Mesendoderm (in vitro differentiated cells): ENCODE results near the gene BAD.

Experiments used
- DNase-seq: peaks from one replicate; pipeline ENCODE4 v3.0.0; 2013
- H2AK5ac ChIP-seq: 2 replicates; pipeline ENCODE4 v1.6.1; 2013; ENCODE audit warnings: low read length, inconsistent platforms
- H2BK120ac ChIP-seq: 2 replicates; pipeline ENCODE4 v1.6.1; 2013; ENCODE audit warnings: low read depth, mild to moderate bottlenecking, low read length, moderate library complexity, mixed read lengths
- H2BK15ac ChIP-seq: replicated peaks from 2 replicates; pipeline ENCODE4 v1.6.1; 2013; ENCODE audit warnings: low read depth, mild to moderate bottlenecking, moderate library complexity
- H2BK5ac ChIP-seq: 2 replicates; pipeline ENCODE4 v1.6.1; 2013; ENCODE audit warnings: low read length, inconsistent platforms
- H3K18ac ChIP-seq: 2 replicates; pipeline ENCODE4 v1.6.1; 2013; ENCODE audit warnings: mild to moderate bottlenecking, low read length, mixed read lengths
- H3K23ac ChIP-seq: one replicate; pipeline ENCODE4 v1.6.1; 2013; ENCODE audit warnings: low read length
- H3K27ac ChIP-seq: 2 replicates; pipeline ENCODE4 v1.5.1; 2013; ENCODE audit warnings: low read depth, mild to moderate bottlenecking, inconsistent platforms, low read length, moderate library complexity
- H3K27me3 ChIP-seq: 2 replicates; pipeline ENCODE4 v1.6.1; 2013; ENCODE audit warnings: low read length, control low read depth, mild to moderate bottlenecking, inconsistent platforms; ENCODE audit not compliant: insufficient read depth, poor library complexity
- H3K36me3 ChIP-seq: 2 replicates; pipeline ENCODE4 v1.6.1; 2013; ENCODE audit warnings: low read length, inconsistent platforms; ENCODE audit not compliant: control insufficient read depth, insufficient read depth
- H3K4ac ChIP-seq: one replicate; pipeline ENCODE4 v1.6.1; 2013; ENCODE audit warnings: low read depth, mild to moderate bottlenecking, low read length, moderate library complexity
- H3K4me1 ChIP-seq: 2 replicates; pipeline ENCODE4 v1.6.1; 2013; ENCODE audit warnings: low read depth, low read length, inconsistent platforms; ENCODE audit not compliant: control insufficient read depth
- H3K4me2 ChIP-seq: 2 replicates; pipeline ENCODE4 v1.6.1; 2013; ENCODE audit warnings: low read length
- H3K4me3 ChIP-seq: 2 replicates; pipeline ENCODE4 v1.5.1; 2013; ENCODE audit warnings: mild to moderate bottlenecking, low read length
- H3K56ac ChIP-seq: one replicate; pipeline ENCODE4 v1.6.1; 2013; ENCODE audit warnings: low read length
- H3K79me1 ChIP-seq: 2 replicates; pipeline ENCODE4 v1.6.1; 2013; ENCODE audit warnings: low read length, inconsistent platforms
- H3K79me2 ChIP-seq: 2 replicates; pipeline ENCODE4 v1.6.1; 2013; ENCODE audit warnings: mild to moderate bottlenecking, low read length; ENCODE audit not compliant: control insufficient read depth, insufficient read depth
- H3K9ac ChIP-seq: 2 replicates; pipeline ENCODE4 v1.6.1; 2013; ENCODE audit warnings: low read length, inconsistent platforms
- H4K5ac ChIP-seq: one replicate; pipeline ENCODE4 v1.6.1; 2013; ENCODE audit warnings: low read length
- H4K8ac ChIP-seq: one replicate; pipeline ENCODE4 v1.6.1; 2013; ENCODE audit warnings: low read depth, mild to moderate bottlenecking, control low read depth, low read length, moderate library complexity
- WGBS: extraction: QIAGEN DNeasy Blood & Tissue Kit; methylation state at CpG from one replicate; pipeline ENCODE4 v1.1.7; 2013; ENCODE audit warnings: low lambda C conversion rate, missing lambda C conversion rate; ENCODE audit not compliant: insufficient coverage; ENCODE audit errors: extremely low coverage; 5-methylcytosine and 5-hydroxymethylcytosine counted together

BAD gene

DNA sequence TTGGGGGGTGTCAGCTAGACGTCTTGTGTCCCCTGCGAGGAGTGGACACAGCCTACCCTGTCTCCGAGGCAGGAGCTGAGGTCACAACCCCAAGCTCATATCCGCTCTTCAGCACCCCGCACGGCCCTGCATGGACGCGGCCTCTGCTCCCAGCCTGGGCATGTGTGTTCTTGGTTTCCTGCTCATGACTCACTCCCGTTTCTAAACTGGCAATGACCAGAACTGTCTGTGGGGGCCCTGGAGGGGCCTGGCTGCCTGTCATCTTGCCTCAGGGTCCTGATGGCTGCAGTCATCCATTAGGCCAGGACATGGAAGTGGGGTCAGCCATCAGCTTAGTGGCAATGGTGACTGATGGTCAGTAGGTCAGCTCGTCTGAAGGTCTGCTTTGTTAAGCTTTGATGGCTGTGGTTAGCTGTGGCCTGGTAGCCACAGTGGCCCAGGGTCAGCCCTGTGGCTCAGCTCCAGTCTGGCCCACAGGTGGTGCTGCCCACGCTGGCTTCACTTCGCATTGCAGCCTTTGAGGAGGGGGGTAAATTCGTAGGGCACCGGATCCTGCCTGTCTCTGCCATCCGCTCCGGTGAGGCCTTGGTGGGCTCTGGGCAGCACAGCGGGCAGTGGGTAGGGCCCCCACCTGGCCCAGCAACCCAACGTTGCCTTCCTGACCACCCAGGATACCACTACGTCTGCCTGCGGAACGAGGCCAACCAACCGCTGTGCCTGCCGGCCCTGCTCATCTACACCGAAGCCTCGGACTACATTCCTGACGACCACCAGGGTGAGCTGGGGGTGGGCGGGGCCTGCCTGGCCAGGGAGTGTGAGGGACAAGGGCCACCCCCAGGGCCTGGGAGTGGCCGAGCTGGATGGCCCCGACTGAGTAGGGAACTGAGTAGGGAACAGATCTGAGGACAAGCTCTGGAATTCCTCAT lies 21.2 kb downstream of the BAD start:
- Histone ChIP-seq H3K79me1 (no peaks in the 10 kb centered on the region), H4K5ac (no peak overlapping the region), H3K4me2 (no peak overlapping the region), H3K4me3 (no peak overlapping the region), H2BK120ac (no peak overlapping the region), H3K9ac (no peak overlapping the region), H3K4me1 (peaks cover 1% of the 10 kb centered on the region), H3K56ac (no peak overlapping the region), H2AK5ac (no peak overlapping the region), H3K23ac (no peak overlapping the region), H2BK15ac (no peak overlapping the region), H3K79me2 (no peaks in the 10 kb centered on the region), H2BK5ac (no peak overlapping the region), H3K27ac (no peak overlapping the region), H3K36me3 (peaks cover 17% of the 10 kb centered on the region), H3K27me3 (no peaks in the 10 kb centered on the region), H3K4ac (no peak overlapping the region), H4K8ac (no peak overlapping the region), H3K18ac (no peak overlapping the region)
- peak; percentile 62 for DNase-seq
- no CpG with 5 or more reads among the region's 29 CpGs for WGBS

DNA sequence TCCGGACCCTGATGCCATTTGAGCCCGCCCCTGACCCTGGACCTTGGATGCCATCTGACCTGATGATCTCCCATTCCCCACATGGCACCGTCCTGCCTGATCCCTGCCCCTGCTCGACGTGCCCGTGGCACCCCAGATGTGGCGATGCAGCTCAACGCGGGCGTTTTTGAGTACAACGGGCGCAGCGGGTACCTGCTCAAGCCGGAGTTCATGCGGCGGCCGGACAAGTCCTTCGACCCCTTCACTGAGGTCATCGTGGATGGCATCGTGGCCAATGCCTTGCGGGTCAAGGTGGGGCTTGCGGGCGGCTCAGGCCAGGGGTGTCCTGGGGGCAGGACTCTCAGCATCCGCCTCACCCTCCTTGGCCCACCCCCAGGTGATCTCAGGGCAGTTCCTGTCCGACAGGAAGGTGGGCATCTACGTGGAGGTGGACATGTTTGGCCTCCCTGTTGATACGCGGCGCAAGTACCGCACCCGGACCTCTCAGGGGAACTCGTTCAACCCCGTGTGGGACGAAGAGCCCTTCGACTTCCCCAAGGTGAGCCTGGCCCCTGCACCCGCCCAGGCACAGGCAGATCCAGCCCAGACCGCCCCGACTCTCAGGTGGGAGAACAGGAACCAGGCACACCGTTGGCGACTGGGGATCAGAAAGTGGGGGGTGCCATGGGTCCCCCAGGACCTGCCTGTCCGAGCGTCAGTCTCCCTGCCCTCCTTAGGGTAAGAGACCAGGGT lies 22.0 kb downstream of the BAD start:
- no CpG with 5 or more reads among the region's 42 CpGs for whole genome bisulfite sequencing
- Histone ChIP-seq H3K23ac (no peak overlapping the region), H3K27me3 (no peaks in the 10 kb centered on the region), H3K79me2 (no peaks in the 10 kb centered on the region), H3K36me3 (peaks cover 17% of the 10 kb centered on the region), H2BK15ac (no peak overlapping the region), H3K4me2 (no peak overlapping the region), H3K4me3 (no peak overlapping the region), H2BK120ac (no peak overlapping the region), H2AK5ac (no peak overlapping the region), H3K4ac (no peak overlapping the region), H4K5ac (no peak overlapping the region), H3K79me1 (no peaks in the 10 kb centered on the region), H3K9ac (no peak overlapping the region), H3K56ac (no peak overlapping the region), H4K8ac (no peak overlapping the region), H3K18ac (no peak overlapping the region), H3K4me1 (no peaks in the 10 kb centered on the region), H2BK5ac (no peak overlapping the region), H3K27ac (no peak overlapping the region)
- DNase-seq, result no peak

DNA sequence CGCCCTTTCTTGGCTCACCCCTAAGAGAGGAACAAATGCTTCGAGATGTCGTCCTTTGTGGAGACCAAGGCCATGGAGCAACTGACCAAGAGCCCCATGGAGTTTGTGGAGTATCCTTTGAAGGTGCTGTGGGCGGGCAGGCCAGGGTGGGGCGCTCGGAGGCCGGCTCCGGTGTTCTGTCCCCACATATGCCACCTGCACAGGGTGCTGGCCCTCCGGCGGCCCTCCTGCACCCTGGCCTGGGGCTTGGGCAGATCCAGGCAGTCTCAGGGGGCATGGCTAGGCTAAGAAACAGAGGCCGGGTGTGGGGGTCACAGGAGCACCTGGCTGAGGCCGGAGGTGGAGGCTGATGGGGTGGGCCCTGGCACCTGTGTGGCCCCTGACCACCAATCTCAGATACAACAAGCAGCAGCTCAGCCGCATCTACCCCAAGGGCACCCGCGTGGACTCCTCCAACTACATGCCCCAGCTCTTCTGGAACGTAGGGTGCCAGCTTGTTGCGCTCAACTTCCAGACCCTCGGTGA lies 22.8 kb downstream of the BAD start:
- H2BK15ac ChIP-seq, result no peak overlapping the region
- no peak overlapping the region for H3K56ac ChIP-seq
- no peak overlapping the region for H2BK5ac ChIP-seq
- no peak overlapping the region for H3K4me3 ChIP-seq
- no peak overlapping the region for H4K8ac ChIP-seq
- no peak overlapping the region for H3K18ac ChIP-seq
- H3K4me2 ChIP-seq, result no peak overlapping the region
- H2BK120ac ChIP-seq, result no peak overlapping the region
- H3K4me1 ChIP-seq, result no peaks in the 10 kb centered on the region
- H3K4ac ChIP-seq, result no peak overlapping the region
- no peak overlapping the region for H3K27ac ChIP-seq
- WGBS, result no CpG with 5 or more reads among the region's 18 CpGs
- H3K36me3 ChIP-seq, result peaks cover 17% of the 10 kb centered on the region
- H3K9ac ChIP-seq, result no peak overlapping the region
- DNase-seq, result no peak
- no peaks in the 10 kb centered on the region for H3K79me1 ChIP-seq
- no peak overlapping the region for H2AK5ac ChIP-seq
- no peaks in the 10 kb centered on the region for H3K27me3 ChIP-seq
- H3K23ac ChIP-seq, result no peak overlapping the region
- no peaks in the 10 kb centered on the region for H3K79me2 ChIP-seq
- H4K5ac ChIP-seq, result no peak overlapping the region

DNA sequence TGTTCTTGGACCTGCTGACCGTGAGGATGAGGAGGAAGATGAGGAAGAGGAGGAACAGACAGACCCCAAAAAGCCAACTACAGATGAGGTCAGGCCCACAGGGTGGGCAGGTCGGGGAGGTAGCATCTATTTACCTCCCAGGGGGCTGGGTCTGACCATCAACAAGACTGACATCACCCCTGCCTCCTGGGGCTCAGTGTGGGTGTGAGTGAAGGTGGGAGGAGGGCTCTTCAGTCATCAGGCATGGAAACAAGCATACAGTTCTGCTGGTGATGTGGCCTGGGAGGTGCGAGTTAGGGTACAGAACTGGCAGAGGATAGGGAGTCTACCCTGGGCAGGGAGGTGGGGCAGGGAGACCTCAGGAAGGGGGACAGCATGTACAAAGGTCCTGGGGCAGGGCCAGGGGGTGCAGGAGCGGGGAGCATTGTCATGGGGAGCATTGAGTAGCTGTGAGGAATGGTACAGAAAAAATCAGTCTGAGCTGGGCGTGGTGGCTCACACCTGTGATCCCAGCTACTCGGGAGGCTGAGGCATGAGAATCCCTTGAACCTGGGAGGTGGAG lies 24.2 kb downstream of the BAD start:
- peaks cover 17% of the 10 kb centered on the region for H3K36me3 ChIP-seq
- no CpG with 5 or more reads among the region's 6 CpGs for WGBS

DNA sequence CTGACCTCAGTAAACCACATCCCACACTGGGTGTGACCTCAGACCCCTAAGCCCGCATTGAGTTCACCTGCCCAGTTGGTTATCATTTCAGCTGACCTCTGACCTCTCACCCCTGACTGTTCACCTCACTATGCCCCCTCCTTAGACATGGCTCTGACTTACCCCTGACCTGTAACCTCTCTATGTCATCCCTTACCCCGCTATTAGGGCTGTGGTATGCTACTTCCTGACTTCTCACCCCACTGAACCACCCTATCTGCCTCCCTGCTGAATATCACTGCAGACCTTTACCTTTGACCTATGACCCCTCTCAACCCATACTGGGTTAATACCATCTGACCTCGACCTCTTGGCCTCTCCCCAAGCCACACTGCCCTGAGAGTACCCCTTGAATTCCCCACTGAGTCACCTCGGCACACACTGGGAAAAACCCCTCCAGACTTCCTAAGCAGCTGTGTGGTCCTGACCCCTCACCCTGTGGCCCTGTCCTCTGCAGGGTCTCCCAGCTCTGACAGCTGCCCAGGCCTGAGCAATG lies 24.9 kb downstream of the BAD start:
- H2BK5ac ChIP-seq, result no peak overlapping the region
- no peaks in the 10 kb centered on the region for H3K79me1 ChIP-seq
- peaks cover 20% of the 10 kb centered on the region for H3K36me3 ChIP-seq
- H3K27ac ChIP-seq, result no peak overlapping the region
- H2BK15ac ChIP-seq, result no peak overlapping the region
- no peaks in the 10 kb centered on the region for H3K4me1 ChIP-seq
- H3K27me3 ChIP-seq, result no peaks in the 10 kb centered on the region
- no peak overlapping the region for H3K18ac ChIP-seq
- H3K4ac ChIP-seq, result no peak overlapping the region
- H4K5ac ChIP-seq, result no peak overlapping the region
- no peak overlapping the region for H3K4me3 ChIP-seq
- WGBS, result no CpG with 5 or more reads among the region's 4 CpGs
- no peak overlapping the region for H3K56ac ChIP-seq
- no peak overlapping the region for H2BK120ac ChIP-seq
- no peak overlapping the region for H2AK5ac ChIP-seq
- no peak overlapping the region for H3K9ac ChIP-seq
- H3K23ac ChIP-seq, result no peak overlapping the region
- H3K4me2 ChIP-seq, result no peak overlapping the region
- no peaks in the 10 kb centered on the region for H3K79me2 ChIP-seq
- no peak overlapping the region for H4K8ac ChIP-seq
- DNase-seq, result no peak

More for the DNA sequence above, 24.2 kb downstream of the BAD start:
- no peak overlapping the region for H4K5ac ChIP-seq
- H3K56ac ChIP-seq, result no peak overlapping the region
- no peak overlapping the region for H3K27ac ChIP-seq
- no peaks in the 10 kb centered on the region for H3K79me1 ChIP-seq
- no peaks in the 10 kb centered on the region for H3K4me1 ChIP-seq
- no peaks in the 10 kb centered on the region for H3K79me2 ChIP-seq
- H2BK5ac ChIP-seq, result no peak overlapping the region
- H3K9ac ChIP-seq, result no peak overlapping the region
- H3K4me3 ChIP-seq, result no peak overlapping the region
- H3K18ac ChIP-seq, result no peak overlapping the region
- no peak overlapping the region for H4K8ac ChIP-seq
- no peak overlapping the region for H3K4me2 ChIP-seq
- H3K4ac ChIP-seq, result no peak overlapping the region
- no peaks in the 10 kb centered on the region for H3K27me3 ChIP-seq
- no peak overlapping the region for H2AK5ac ChIP-seq
- no peak overlapping the region for H3K23ac ChIP-seq
- H2BK120ac ChIP-seq, result no peak overlapping the region
- no peak overlapping the region for H2BK15ac ChIP-seq
- DNase-seq, result no peak
